Measurements from ENCODE around the gene LHPP.

DNA sequence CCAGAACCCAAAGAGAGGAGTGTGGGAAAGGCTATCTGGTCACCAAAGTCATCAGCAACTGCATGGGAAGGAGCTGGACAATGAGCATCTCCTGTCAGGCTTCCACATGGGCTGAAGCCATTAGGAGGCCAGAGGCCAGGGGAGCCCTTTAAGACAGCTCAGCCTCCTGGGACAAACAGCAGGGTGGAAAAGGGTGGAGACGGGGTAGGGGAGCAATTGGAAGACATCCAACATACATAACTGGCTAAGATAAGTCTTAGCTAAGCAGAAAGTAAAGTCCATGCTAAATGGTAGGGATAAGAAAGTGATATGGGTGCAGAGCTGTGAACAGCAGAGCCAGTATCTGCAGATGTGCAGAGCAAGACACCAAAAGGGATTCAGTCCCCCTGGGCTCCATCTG is 41.4 kb upstream of the LHPP start:
- TF ChIP-seq YY1 (IDR thresholded peaks at IDR 0.05; ENCODE audit: insufficient read depth, insufficient read length) (no peak), SUZ12 (IDR thresholded peaks at IDR 0.05; ENCODE audit: extremely low read depth, insufficient read depth, insufficient read length) (no peak), ZNF274 (IDR thresholded peaks at IDR 0.05; ENCODE audit: low read depth, low read length) (no peak)
